HEK293 (cell line): Measurements from ENCODE around the gene SLC35A2.
A peak's percentile ranks its signal among the peaks of the same experiment; 100 is the strongest.

Experiments
- GLI2 ChIP-seq: fragments of 450-650 bp; formaldehyde crosslinking; IDR thresholded peaks from 2 replicates; pipeline ENCODE4; 2017; ENCODE audit warnings: missing biosample characterization, missing genetic modification characterization, low read depth, borderline replicate concordance
- HOXC10 ChIP-seq: sonication (generic); formaldehyde crosslinking; IDR thresholded peaks from 2 replicates; pipeline ENCODE4 v1.8.1; 2023; ENCODE audit warnings: mild to moderate bottlenecking, missing genetic modification reagents
- KLF1 ChIP-seq: fragments of 450-650 bp; formaldehyde crosslinking; IDR thresholded peaks from 2 replicates; pipeline ENCODE4 v1.5.1; 2016; ENCODE audit warnings: missing biosample characterization, missing genetic modification characterization
- KLF9 ChIP-seq: fragments of 450-650 bp; formaldehyde crosslinking; IDR thresholded peaks from 2 replicates; pipeline ENCODE4 v1.5.1; 2016; ENCODE audit warnings: missing biosample characterization, missing genetic modification characterization, low read depth
- MZF1 ChIP-seq: fragments of 450-650 bp; formaldehyde crosslinking; IDR thresholded peaks from 2 replicates; pipeline ENCODE4 v1.5.1; 2017; ENCODE audit warnings: missing biosample characterization, missing genetic modification characterization, borderline replicate concordance
- SCRT2 ChIP-seq: fragments of 450-650 bp; formaldehyde crosslinking; IDR thresholded peaks from 2 replicates; pipeline ENCODE4 v1.5.1; 2016; ENCODE audit warnings: missing biosample characterization, missing genetic modification characterization
- SP2 ChIP-seq: fragments of 450-650 bp; formaldehyde crosslinking; IDR thresholded peaks from 2 replicates; pipeline ENCODE4 v1.5.1; 2016; ENCODE audit warnings: missing biosample characterization, missing genetic modification characterization
- ZFP3 ChIP-seq: fragments of 450-650 bp; formaldehyde crosslinking; IDR thresholded peaks from 2 replicates; pipeline ENCODE4 v1.5.1; 2016; ENCODE audit warnings: low read depth, missing biosample characterization, missing genetic modification characterization
- ZNF239 ChIP-seq: fragments of 450-650 bp; formaldehyde crosslinking; IDR thresholded peaks from 2 replicates; pipeline ENCODE4 v1.5.1; 2016; ENCODE audit warnings: missing biosample characterization, missing genetic modification characterization
- ZNF324 ChIP-seq: fragments of 450-650 bp; formaldehyde crosslinking; IDR thresholded peaks from 2 replicates; pipeline ENCODE4 v1.5.1; 2016; ENCODE audit warnings: missing biosample characterization, missing genetic modification characterization
- ZNF350 ChIP-seq: fragments of 450-650 bp; formaldehyde crosslinking; IDR thresholded peaks from 2 replicates; pipeline ENCODE4 v1.5.0; 2017; ENCODE audit warnings: missing biosample characterization, mild to moderate bottlenecking, missing genetic modification characterization
- ZNF354C ChIP-seq: fragments of 450-650 bp; formaldehyde crosslinking; IDR thresholded peaks from 2 replicates; pipeline ENCODE4 v1.5.1; 2016; ENCODE audit warnings: missing biosample characterization, missing genetic modification characterization, low read depth, borderline replicate concordance
- ZNF558 ChIP-seq: fragments of 450-650 bp; formaldehyde crosslinking; IDR thresholded peaks from 2 replicates; pipeline ENCODE4 v1.5.1; 2016; ENCODE audit warnings: missing biosample characterization, missing genetic modification characterization
- ZNF560 ChIP-seq: fragments of 450-650 bp; formaldehyde crosslinking; IDR thresholded peaks from 2 replicates; pipeline ENCODE4 v1.5.1; 2017; ENCODE audit warnings: missing biosample characterization, missing genetic modification characterization, borderline replicate concordance
- ZNF621 ChIP-seq: fragments of 450-650 bp; formaldehyde crosslinking; IDR thresholded peaks from 2 replicates; pipeline ENCODE4 v1.5.1; 2017; ENCODE audit warnings: missing biosample characterization, missing genetic modification characterization
- ZNF626 ChIP-seq: fragments of 450-650 bp; sonication (Bioruptor Pico); formaldehyde crosslinking; IDR thresholded peaks from 2 replicates; pipeline ENCODE4 v1.5.1; 2018; ENCODE audit warnings: missing biosample characterization, missing genetic modification characterization, inconsistent platforms
- ZNF664 ChIP-seq: fragments of 450-650 bp; formaldehyde crosslinking; IDR thresholded peaks from 2 replicates; pipeline ENCODE4 v1.5.1; 2016; ENCODE audit warnings: missing biosample characterization, missing genetic modification characterization
- ZNF677 ChIP-seq: fragments of 450-650 bp; IDR thresholded peaks from 2 replicates; pipeline ENCODE4 v1.5.0; 2018; ENCODE audit warnings: missing biosample characterization, mild to moderate bottlenecking, missing genetic modification characterization, moderate library complexity
- ZNF747 ChIP-seq: fragments of 450-650 bp; formaldehyde crosslinking; IDR thresholded peaks from 2 replicates; pipeline ENCODE4 v1.5.1; 2016; ENCODE audit warnings: missing biosample characterization, missing genetic modification characterization
- ZNF76 ChIP-seq: fragments of 450-650 bp; formaldehyde crosslinking; IDR thresholded peaks from 2 replicates; pipeline ENCODE4; 2016; ENCODE audit warnings: low read depth, missing biosample characterization, missing genetic modification characterization, borderline replicate concordance
- ZNF843 ChIP-seq: fragments of 450-650 bp; formaldehyde crosslinking; IDR thresholded peaks from 2 replicates; pipeline ENCODE4 v1.5.1; 2016; ENCODE audit warnings: missing biosample characterization, missing genetic modification characterization
- ZSCAN16 ChIP-seq: fragments of 450-650 bp; formaldehyde crosslinking; IDR thresholded peaks from 2 replicates; pipeline ENCODE4 v1.5.1; 2016; ENCODE audit warnings: missing biosample characterization, missing genetic modification characterization
- TF ChIP-seq, protein P1 (sequence below): fragments of 450-650 bp; formaldehyde crosslinking; IDR thresholded peaks from 2 replicates; pipeline ENCODE4 v1.5.1; 2016; ENCODE audit warnings: missing biosample characterization, missing genetic modification characterization, low read depth
- TF ChIP-seq, protein P2 (sequence below): fragments of 450-650 bp; formaldehyde crosslinking; IDR thresholded peaks from 2 replicates; pipeline ENCODE4 v1.5.1; 2016; ENCODE audit warnings: missing biosample characterization, missing genetic modification characterization
- TF ChIP-seq, protein P3 (sequence below): fragments of 450-650 bp; formaldehyde crosslinking; IDR thresholded peaks from 2 replicates; pipeline ENCODE4; 2016; ENCODE audit warnings: missing biosample characterization, missing genetic modification characterization
- TF ChIP-seq, protein P4 (sequence below): fragments of 450-650 bp; formaldehyde crosslinking; IDR thresholded peaks from 2 replicates; pipeline ENCODE4 v1.5.0; 2017; ENCODE audit warnings: missing biosample characterization, missing genetic modification characterization, borderline replicate concordance
- TF ChIP-seq, protein P5 (sequence below): fragments of 450-650 bp; formaldehyde crosslinking; IDR thresholded peaks from 2 replicates; pipeline ENCODE4 v1.5.1; 2016; ENCODE audit warnings: missing biosample characterization, missing genetic modification characterization
- TF ChIP-seq, protein P6 (sequence below): fragments of 450-650 bp; formaldehyde crosslinking; IDR thresholded peaks from 2 replicates; pipeline ENCODE4 v1.5.1; 2016; ENCODE audit warnings: missing biosample characterization, missing genetic modification characterization

Gene SLC35A2

DNA sequence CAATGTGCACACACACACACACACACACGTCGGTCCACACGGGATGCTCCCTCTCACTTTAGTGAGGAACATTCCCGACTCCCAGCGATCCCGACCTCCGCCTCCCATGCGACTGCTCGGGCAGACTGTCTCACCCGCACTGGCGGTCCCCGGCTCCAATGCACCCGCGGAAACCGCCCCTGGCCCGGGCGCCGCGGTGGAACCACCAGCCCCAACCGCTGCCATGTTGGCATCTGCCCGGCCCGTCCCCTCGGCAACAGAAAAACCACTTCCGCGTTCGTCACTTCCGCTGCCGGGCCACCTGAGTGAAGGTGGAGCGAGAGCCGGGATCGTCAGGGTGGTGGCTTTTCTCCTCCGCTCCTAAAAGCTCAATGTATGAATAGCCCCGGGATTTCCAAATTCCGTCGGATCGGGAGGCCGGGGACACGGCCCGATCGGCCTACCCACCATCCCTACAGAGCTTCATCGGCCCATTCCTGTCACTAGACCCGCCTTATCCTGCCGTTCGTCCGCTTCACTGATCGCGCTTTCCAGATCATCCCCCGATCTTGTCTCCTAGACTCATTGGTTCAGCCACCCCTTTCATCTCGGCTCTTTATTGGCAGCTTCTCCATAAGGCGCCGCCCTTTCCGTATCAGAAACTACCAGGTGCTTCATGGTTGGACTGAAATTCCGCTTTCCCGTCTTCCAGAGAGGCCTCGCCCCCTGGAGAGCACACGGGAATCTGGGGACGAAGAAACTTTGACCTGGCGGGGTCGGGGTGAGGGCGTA is at the start of gene SLC35A2 (continued):
- TF ChIP-seq, protein P1, sequence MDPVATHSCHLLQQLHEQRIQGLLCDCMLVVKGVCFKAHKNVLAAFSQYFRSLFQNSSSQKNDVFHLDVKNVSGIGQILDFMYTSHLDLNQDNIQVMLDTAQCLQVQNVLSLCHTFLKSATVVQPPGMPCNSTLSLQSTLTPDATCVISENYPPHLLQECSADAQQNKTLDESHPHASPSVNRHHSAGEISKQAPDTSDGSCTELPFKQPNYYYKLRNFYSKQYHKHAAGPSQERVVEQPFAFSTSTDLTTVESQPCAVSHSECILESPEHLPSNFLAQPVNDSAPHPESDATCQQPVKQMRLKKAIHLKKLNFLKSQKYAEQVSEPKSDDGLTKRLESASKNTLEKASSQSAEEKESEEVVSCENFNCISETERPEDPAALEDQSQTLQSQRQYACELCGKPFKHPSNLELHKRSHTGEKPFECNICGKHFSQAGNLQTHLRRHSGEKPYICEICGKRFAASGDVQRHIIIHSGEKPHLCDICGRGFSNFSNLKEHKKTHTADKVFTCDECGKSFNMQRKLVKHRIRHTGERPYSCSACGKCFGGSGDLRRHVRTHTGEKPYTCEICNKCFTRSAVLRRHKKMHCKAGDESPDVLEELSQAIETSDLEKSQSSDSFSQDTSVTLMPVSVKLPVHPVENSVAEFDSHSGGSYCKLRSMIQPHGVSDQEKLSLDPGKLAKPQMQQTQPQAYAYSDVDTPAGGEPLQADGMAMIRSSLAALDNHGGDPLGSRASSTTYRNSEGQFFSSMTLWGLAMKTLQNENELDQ (tag by site-specific recombination): no peak
- no peak for TF ChIP-seq ZNF558 (tag by site-specific recombination)
- no peak for TF ChIP-seq ZNF621 (tag by site-specific recombination)
- no peak for TF ChIP-seq HOXC10 (CRISPR knock-in tag)
- no peak for TF ChIP-seq MZF1
- peak; percentile 88 for TF ChIP-seq SP2 (tag by site-specific recombination)
- TF ChIP-seq, protein P2, sequence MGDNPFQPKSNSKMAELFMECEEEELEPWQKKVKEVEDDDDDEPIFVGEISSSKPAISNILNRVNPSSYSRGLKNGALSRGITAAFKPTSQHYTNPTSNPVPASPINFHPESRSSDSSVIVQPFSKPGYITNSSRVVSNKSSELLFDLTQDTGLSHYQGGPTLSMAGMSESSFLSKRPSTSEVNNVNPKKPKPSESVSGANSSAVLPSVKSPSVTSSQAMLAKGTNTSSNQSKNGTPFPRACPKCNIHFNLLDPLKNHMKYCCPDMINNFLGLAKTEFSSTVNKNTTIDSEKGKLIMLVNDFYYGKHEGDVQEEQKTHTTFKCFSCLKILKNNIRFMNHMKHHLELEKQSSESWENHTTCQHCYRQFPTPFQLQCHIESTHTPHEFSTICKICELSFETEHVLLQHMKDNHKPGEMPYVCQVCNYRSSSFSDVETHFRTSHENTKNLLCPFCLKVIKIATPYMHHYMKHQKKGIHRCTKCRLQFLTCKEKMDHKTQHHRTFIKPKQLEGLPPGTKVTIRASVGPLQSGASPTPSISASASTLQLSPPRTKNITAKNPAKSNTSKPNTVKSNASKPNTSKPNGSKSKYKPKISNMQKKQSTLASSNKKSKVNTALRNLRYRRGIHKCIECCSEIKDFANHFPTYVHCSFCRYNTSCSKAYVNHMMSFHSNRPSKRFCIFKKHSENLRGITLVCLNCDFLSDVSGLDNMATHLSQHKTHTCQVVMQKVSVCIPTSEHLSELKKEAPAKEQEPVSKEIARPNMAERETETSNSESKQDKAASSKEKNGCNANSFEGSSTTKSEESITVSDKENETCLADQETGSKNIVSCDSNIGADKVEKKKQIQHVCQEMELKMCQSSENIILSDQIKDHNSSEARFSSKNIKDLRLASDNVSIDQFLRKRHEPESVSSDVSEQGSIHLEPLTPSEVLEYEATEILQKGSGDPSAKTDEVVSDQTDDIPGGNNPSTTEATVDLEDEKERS (tag by site-specific recombination): no peak
- TF ChIP-seq, protein P3, sequence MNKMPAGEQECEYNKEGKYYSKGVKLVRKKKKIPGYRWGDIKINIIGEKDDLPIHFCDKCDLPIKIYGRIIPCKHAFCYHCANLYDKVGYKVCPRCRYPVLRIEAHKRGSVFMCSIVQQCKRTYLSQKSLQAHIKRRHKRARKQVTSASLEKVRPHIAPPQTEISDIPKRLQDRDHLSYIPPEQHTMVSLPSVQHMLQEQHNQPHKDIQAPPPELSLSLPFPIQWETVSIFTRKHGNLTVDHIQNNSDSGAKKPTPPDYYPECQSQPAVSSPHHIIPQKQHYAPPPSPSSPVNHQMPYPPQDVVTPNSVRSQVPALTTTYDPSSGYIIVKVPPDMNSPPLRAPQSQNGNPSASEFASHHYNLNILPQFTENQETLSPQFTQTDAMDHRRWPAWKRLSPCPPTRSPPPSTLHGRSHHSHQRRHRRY: no peak
- TF ChIP-seq KLF9 (tag by site-specific recombination): peak; percentile 58
- TF ChIP-seq SCRT2 (tag by site-specific recombination): no peak
- TF ChIP-seq, protein P4, sequence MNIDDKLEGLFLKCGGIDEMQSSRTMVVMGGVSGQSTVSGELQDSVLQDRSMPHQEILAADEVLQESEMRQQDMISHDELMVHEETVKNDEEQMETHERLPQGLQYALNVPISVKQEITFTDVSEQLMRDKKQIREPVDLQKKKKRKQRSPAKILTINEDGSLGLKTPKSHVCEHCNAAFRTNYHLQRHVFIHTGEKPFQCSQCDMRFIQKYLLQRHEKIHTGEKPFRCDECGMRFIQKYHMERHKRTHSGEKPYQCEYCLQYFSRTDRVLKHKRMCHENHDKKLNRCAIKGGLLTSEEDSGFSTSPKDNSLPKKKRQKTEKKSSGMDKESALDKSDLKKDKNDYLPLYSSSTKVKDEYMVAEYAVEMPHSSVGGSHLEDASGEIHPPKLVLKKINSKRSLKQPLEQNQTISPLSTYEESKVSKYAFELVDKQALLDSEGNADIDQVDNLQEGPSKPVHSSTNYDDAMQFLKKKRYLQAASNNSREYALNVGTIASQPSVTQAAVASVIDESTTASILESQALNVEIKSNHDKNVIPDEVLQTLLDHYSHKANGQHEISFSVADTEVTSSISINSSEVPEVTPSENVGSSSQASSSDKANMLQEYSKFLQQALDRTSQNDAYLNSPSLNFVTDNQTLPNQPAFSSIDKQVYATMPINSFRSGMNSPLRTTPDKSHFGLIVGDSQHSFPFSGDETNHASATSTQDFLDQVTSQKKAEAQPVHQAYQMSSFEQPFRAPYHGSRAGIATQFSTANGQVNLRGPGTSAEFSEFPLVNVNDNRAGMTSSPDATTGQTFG (tag by site-specific recombination): no peak
- TF ChIP-seq, protein P5, sequence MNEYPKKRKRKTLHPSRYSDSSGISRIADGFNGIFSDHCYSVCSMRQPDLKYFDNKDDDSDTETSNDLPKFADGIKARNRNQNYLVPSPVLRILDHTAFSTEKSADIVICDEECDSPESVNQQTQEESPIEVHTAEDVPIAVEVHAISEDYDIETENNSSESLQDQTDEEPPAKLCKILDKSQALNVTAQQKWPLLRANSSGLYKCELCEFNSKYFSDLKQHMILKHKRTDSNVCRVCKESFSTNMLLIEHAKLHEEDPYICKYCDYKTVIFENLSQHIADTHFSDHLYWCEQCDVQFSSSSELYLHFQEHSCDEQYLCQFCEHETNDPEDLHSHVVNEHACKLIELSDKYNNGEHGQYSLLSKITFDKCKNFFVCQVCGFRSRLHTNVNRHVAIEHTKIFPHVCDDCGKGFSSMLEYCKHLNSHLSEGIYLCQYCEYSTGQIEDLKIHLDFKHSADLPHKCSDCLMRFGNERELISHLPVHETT (tag by site-specific recombination): peak; percentile 56; the same call in 1 of the 2 replicates
- TF ChIP-seq ZNF747 (tag by site-specific recombination): no peak
- no peak for TF ChIP-seq ZNF843 (tag by site-specific recombination)
- no peak for TF ChIP-seq ZNF560 (tag by site-specific recombination)
- TF ChIP-seq ZNF350 (tag by site-specific recombination): no peak
- TF ChIP-seq ZNF626 (tag by site-specific recombination): no peak
- no peak for TF ChIP-seq GLI2 (tag by site-specific recombination)
- TF ChIP-seq ZNF76: peak; percentile 72
- no peak for TF ChIP-seq ZNF354C (tag by site-specific recombination)
- no peak for TF ChIP-seq ZNF677 (tag by site-specific recombination)
- 0 out of 2 replicates have a peak, but pooled peaks have one; percentile 34 for TF ChIP-seq ZNF324 (tag by site-specific recombination)
- TF ChIP-seq, protein P6, sequence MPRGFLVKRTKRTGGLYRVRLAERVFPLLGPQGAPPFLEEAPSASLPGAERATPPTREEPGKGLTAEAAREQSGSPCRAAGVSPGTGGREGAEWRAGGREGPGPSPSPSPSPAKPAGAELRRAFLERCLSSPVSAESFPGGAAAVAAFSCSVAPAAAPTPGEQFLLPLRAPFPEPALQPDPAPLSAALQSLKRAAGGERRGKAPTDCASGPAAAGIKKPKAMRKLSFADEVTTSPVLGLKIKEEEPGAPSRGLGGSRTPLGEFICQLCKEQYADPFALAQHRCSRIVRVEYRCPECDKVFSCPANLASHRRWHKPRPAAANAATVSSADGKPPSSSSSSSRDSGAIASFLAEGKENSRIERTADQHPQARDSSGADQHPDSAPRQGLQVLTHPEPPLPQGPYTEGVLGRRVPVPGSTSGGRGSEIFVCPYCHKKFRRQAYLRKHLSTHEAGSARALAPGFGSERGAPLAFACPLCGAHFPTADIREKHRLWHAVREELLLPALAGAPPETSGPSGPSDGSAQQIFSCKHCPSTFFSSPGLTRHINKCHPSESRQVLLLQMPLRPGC: no peak
- no peak for TF ChIP-seq ZNF239 (tag by site-specific recombination)
- TF ChIP-seq ZSCAN16 (tag by site-specific recombination): no peak
- TF ChIP-seq ZFP3 (tag by site-specific recombination): no peak
- no peak for TF ChIP-seq KLF1 (tag by site-specific recombination)
- TF ChIP-seq ZNF664 (tag by site-specific recombination): no peak
